Mucosa of descending colon (tissue), 3 donors: ENCODE measurements around the gene VEZF1. TPM values are rescaled to one million over a fixed set of nuclear protein-coding genes. Genes with fewer than 3 reads are reported as not detected.
"Not testable (repeated sequence)": the region's sequence is repeated elsewhere in the genome, so short reads cannot be mapped to it uniquely, and the experiment has no call there.

ENCODE experiments used
- ATAC-seq: fragments of 200-7000 bp; cut with Tn5 transposase; one replicate; pipeline ENCODE4 v1.9.1; 2020; ENCODE audit warnings: mild to moderate bottlenecking, moderate library complexity
- DNase-seq, 3 donors: peaks; one replicate each; pipeline ENCODE4 v3.0.0-alpha.2; 2020
- H3K36me3 ChIP-seq: fragments of 200-600 bp; one replicate; pipeline ENCODE4 v1.8.0; 2021; ENCODE audit warnings: low read depth, mild to moderate bottlenecking
- H3K4me1 ChIP-seq: fragments of 200-600 bp; one replicate; pipeline ENCODE4 v1.8.0; 2021; ENCODE audit warnings: low read depth, mild to moderate bottlenecking
- H3K4me3 ChIP-seq: fragments of 200-600 bp; one replicate; pipeline ENCODE4 v1.8.0; 2021; ENCODE audit warnings: mild to moderate bottlenecking
- H3K9me3 ChIP-seq: fragments of 200-600 bp; one replicate; pipeline ENCODE4 v1.8.0; 2021; ENCODE audit warnings: mild to moderate bottlenecking
- CTCF ChIP-seq: fragments of 200-600 bp; IDR thresholded peaks from one replicate; pipeline ENCODE4 v1.8.0; 2022; ENCODE audit warnings: antibody characterized with exemption, mild to moderate bottlenecking
- intact Hi-C, 2 donors: fragments of 100-400 bp; cut with DNase I in 1 of 2; cut with micrococcal nuclease in 1 of 2; formaldehyde crosslinking; loops; one replicate each; pipeline versions ENCODE4 v1.11.0 to v1.11.1; 2022; cut with DNase I, micrococcal nuclease
- total RNA-seq, 3 donors: library from RNA; stranded (reverse); fragmentation: NEBNext Ultra II Directional in 2 of 3; extraction: Animal tissue kit (Norgen Biotek cat#: 25700) in 2 of 3; gene quantifications; one replicate each; pipeline versions ENCODE4 v1.2.1 to v1.2.4, GENCODE V29; 2021 to 2023
- donor health status: DM: no; HTN: no; CAD: no; lungs with moderate emphysema.
- donor health status: DM: no; HTN: no; CAD: no.
- donor health status: DM: no; HTN: yes; CAD: no.

Gene VEZF1
- total RNA-seq, 3 donors from 2014 or later: 48.1 to 107 (median 48.9) TPM

- Histone ChIP-seq H3K9me3 (no peaks in the 10 kb centered on the region), H3K4me3 (no peak overlapping the region), H3K4me1 (no peaks in the 10 kb centered on the region), H3K36me3 (no peaks in the 10 kb centered on the region)
- no peak for DNase-seq
- intact Hi-C loops: no loop called here
- TF ChIP-seq CTCF: no peak
- ATAC-seq: no peak
These were observed 22.4 kb downstream of the VEZF1 start for GRCh38 chr17:57965521-57966160.

GRCh38 chr17:57963149-57963511 lies 24.9 kb downstream of the VEZF1 start:
- intact Hi-C loops: no loop called here
- no peaks in the 10 kb centered on the region for H3K4me1 ChIP-seq
- no peak overlapping the region for H3K4me3 ChIP-seq
- H3K9me3 ChIP-seq: no peaks in the 10 kb centered on the region
- TF ChIP-seq CTCF: no peak
- H3K36me3 ChIP-seq: no peaks in the 10 kb centered on the region
- ATAC-seq (no peak), DNase-seq (no peak)

- DNase-seq: no peak
- TF ChIP-seq CTCF: no peak
- no peaks in the 10 kb centered on the region for H3K36me3 ChIP-seq
- H3K4me3 ChIP-seq: no peak overlapping the region
- intact Hi-C loops: no loop called here
- H3K9me3 ChIP-seq: no peaks in the 10 kb centered on the region
- no peaks in the 10 kb centered on the region for H3K4me1 ChIP-seq
- no peak for ATAC-seq
These were observed 25.5 kb downstream of the VEZF1 start for GRCh38 chr17:57962279-57963148.

GRCh38 chr17:57959929-57960328 lies 28.1 kb downstream of the VEZF1 start:
- intact Hi-C loops: no loop called here
- Histone ChIP-seq H3K4me1 (peaks cover 11% of the 10 kb centered on the region), H3K4me3 (no peak overlapping the region), H3K36me3 (no peaks in the 10 kb centered on the region), H3K9me3 (no peaks in the 10 kb centered on the region)
- DNase-seq: no peak
- ATAC-seq: no peak
- TF ChIP-seq CTCF: no peak

- peaks cover 15% of the 10 kb centered on the region for H3K4me1 ChIP-seq
- H3K36me3 ChIP-seq, ATAC-seq, H3K4me3 ChIP-seq, DNase-seq, intact Hi-C loops, H3K9me3 ChIP-seq: not testable (repeated sequence)
These were observed 29.7 kb downstream of the VEZF1 start for GRCh38 chr17:57958391-57958790.

GRCh38 chr17:57957886-57958285 lies 30.2 kb downstream of the VEZF1 start:
- Histone ChIP-seq H3K36me3 (no peaks in the 10 kb centered on the region), H3K4me3 (no peak overlapping the region), H3K4me1 (peaks cover 15% of the 10 kb centered on the region), H3K9me3 (no peaks in the 10 kb centered on the region)
- no peak for TF ChIP-seq CTCF
- intact Hi-C loops: no loop called here
- DNase-seq (no peak), ATAC-seq (no peak)
